ENCODE measurements around the gene GEMIN7.

GEMIN7 gene

GRCh38 chr19:45061965-45062364, 17.1 kb upstream of the GEMIN7 start:
- no peak for DNase-seq (ENCODE audit: low read depth in 3 of 3)

GRCh38 chr19:45063851-45064801, 14.9 kb upstream of the GEMIN7 start:
- no peak for DNase-seq (ENCODE audit: low read depth in 3 of 3)

DNA sequence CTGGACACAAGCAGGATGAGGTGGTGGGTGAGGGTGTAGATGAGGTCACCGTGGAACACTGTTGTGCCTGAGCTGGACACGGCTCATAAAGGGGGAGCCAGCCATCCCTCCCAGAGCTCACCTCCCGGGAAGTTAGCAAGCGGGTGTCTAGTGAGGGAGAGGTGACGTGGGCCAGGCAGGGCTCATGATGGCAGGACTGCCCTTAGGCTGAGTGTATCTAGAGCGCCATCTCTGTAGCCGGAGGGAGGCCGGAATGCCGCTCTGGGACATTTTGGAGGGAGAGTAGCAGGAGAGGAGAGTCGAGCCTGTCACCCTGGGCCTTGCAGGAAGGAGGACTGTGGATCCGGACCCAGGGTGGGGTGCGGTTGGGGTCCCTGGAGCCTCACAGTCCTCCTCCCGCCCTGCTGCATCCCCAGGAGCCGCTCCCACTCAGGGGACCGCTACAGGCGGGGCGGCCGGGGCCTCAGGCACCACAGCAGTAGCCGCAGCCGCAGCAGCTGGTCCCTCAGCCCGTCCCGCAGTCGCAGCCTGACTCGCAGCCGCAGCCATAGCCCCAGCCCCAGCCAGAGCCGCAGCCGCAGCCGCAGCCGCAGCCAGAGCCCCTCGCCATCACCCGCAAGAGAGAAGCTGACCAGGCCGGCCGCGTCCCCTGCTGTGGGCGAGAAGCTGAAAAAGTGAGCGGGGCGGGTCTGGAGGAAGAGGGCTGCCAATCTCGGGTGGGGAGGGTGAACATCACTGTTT, 12.0 kb upstream of the GEMIN7 start:
- DNase-seq (ENCODE audit: low read depth in 3 of 3): no peak

GRCh38 chr19:45068041-45068440, 11.0 kb upstream of the GEMIN7 start:
- DNase-seq (ENCODE audit: low read depth in 3 of 3): no peak

DNA sequence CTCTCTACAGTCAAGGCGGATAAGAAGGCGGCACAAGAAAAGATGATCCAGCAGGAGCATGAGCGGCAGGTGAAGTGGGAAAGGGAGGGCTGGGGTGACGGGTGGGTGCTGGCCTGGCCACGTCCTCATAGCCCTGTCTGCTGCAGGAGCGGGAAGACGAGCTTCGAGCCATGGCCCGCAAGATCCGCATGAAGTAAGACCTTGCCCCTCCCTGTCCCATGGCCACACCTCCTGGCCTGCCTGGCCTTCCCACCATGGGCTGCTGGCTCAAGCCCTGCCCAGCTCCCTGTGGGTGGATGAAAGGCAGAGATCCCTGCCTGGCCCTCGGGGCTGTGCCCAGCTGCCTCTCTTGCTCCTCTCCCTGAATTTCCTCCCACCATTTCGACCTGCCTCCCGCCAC, 10.0 kb upstream of the GEMIN7 start:
- no peak for DNase-seq (ENCODE audit: low read depth in 3 of 3)

DNA sequence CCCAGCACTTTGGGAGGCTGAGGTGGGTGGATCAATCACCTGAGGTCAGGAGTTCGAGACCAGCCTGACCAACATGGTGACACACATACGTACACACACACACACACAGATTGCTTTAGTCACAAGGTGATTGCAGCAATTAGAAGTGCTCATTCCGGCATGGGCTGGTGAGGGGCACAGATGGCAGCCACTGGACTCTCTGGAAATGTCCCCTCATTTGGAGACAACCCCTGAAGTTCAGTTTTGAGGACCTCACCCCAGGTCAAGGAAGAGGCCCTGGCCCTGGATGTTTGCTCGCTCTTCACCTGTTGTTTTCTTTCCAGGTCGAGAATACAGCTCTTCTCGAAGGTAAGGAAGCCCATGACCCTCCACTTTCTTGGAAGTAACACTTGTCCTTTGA, 8.8 kb upstream of the GEMIN7 start:
- no peak for DNase-seq (ENCODE audit: low read depth in 3 of 3)

- DNase-seq (ENCODE audit: low read depth in 3 of 3): no peak
These were observed 8.1 kb upstream of the GEMIN7 start for GRCh38 chr19:45070861-45071544.

DNA sequence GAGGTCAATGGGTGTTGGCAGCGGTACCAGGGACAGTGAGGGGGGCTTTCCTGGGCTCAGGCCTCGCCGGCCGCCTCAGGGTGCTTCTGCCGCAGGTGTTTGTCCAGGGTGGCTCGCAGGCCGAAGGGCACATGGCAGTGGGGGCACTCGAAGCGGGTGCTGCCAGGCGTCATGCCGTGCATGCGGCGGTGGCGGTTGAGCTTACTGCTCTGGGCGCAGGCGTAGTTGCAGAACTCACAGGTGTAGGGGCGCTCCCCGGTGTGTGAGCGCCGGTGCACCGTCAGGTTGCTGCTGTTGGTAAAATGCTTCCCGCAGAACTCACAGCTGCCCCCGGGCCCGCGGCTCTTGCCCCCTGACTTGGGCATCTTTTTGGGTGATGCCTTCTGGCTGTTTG, 7.5 kb upstream of the GEMIN7 start:
- no peak for DNase-seq (ENCODE audit: low read depth in 3 of 3)

DNA sequence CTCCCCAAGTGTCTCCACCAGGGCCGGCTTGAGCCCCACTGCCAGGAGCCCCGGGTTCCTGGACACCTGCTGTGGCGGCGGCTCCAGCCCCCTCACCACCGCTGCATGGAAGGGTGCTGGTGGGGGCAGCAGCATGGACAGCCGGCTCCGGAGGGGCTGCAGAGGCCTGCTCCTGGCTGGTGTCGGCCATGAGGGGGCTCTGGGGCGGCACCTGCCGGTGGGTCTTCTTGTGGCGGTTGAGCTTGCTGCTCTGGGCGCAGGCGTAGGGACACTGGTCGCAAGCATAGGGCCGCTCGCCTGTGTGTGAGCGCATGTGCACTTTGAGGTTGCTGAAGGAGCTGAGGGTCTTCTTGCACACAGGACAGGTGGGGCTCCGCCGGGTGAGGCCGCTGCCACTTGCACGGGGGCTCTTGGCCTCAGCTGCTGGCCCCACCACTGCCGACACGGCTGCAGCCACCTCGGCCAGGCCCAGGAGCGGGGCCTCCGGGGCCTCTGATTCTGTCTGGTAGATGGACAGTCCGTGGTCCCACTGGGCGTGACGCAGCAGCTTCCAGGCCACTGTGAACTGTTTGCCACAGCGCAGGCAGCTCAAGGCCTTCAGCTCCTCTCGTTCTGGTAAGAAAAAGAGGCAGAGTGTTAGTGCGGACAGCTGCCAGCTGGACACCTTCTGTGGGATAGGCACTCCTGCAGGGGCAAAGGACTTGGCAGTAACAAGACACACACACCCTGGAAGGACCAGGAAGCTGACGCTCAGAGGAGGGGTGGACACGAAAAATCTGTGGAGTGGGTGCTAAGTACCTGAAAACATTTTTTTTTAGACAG, 6.9 kb upstream of the GEMIN7 start:
- no peak for DNase-seq (ENCODE audit: low read depth in 3 of 3)

DNA sequence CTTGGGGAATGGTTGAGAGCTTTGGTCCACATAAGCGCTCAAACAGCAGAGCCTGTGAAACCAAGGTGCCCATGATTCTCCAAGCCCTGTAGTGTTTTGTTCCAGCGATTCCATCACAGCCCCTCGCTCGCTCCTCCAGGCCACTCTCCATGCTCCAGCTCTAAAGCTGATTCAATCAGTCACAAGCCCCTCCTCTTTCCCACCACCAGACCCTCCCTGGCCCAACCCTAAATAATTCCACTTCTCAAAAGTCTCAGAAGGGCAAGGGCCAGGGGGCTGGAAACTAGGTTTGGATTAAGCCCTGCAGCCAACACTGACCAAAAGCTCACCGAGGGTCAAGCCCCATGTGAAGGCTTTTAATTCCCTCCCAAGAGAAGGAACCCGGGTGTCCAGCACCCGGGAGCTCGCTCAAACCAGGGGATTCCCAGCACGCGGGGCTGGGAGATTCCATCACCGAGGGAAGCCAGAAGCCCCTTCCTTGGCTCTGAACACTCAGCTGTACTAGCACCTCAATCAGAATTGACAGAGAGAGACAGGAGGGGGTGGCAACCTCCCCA, 4.2 kb upstream of the GEMIN7 start:
- no peak for DNase-seq (ENCODE audit: low read depth in 3 of 3)

DNA sequence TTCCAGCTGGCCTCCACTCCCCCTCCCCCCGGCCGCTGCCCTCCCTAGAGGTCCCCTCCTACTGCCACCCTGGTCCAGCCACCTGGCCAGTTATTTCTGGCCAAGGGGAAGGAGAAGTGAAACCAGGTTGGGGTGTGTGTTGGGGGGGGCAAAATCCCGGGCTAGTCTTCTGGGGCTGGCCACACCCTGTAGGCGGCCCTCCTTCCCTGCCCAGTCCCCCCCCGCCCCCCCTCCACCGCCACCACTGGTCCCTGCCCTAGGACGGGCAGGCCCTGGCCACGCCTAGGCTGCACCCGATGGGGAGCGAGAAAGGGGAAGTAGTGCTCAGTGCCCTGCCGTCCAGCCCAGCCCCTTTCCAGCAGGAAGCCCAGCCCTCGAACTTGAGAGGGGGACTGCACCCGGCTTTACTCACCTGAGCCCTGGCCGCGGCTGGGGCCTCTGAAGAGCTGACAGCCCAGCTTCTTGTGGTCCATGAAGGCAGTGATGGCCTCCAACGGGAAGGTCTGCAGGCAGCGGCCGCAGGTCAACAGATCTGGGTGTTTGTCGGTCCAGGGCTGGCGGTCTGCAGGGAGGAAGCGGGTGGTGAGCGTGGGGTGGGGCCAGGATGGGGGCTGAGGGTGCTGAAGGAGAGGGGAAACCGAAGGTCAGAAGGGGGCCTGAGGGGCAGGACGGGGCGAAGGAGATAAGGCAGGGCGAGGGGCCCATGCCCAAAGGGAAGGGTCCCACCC, 3.6 kb upstream of the GEMIN7 start:
- DNase-seq (ENCODE audit: low read depth in 3 of 3): peak in 1 of 3 donors; percentile 34

DNA sequence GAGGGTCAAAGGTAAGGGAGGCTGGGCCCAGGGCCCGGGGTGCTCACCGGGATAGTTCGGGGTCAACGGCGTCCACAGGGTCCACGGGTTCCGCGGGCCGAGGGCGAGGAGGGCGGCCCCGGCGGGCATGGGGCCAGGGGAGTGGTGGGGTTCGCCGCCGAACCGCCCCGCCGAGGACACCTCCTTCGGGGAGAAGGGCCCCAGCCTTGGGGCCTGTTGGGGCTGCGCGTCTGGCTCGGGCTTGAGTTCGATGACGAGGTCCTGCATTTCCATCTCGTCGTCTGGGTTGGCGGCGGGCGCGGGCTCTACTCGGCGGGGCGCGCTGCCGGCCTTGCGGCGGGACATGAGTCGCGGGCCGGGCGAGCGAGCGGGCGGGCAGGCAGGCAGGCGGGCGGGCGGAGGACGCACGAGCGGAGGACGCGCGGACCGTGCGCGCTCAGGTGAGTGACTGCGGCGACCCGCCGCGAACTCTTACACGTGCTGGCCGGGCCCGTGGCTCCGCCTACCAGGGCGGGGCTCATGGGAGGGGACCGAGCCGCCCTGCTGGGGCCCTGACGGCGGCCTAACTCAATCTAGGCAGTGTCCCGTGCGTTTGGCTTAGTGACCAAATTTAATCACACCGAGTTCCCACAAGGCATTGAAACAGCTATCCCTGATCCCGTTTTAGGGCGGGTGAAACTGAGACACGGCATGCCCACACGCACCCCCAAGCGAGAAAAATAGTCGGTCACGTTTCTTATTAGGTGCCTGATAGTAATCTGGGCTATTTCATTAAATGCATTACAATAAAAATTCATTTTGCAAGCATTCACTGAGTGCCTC, 2.8 kb upstream of the GEMIN7 start, which contains the start of gene ZNF296:
Gene ZNF296, minus strand, starts transcription at position 450 of the 822 bp plus-strand sequence. Its CDS starts 105 bp downstream, at position 345.
- peak; percentile 58 to 78 (median 72) for DNase-seq (ENCODE audit: low read depth in 3 of 3)

- DNase-seq (ENCODE audit: low read depth in 3 of 3): no peak
These were observed 2.0 kb upstream of the GEMIN7 start for GRCh38 chr19:45076851-45077730.

- no peak for DNase-seq (ENCODE audit: low read depth in 3 of 3)
These were observed 534 bp upstream of the GEMIN7 start for GRCh38 chr19:45078390-45079062.

DNA sequence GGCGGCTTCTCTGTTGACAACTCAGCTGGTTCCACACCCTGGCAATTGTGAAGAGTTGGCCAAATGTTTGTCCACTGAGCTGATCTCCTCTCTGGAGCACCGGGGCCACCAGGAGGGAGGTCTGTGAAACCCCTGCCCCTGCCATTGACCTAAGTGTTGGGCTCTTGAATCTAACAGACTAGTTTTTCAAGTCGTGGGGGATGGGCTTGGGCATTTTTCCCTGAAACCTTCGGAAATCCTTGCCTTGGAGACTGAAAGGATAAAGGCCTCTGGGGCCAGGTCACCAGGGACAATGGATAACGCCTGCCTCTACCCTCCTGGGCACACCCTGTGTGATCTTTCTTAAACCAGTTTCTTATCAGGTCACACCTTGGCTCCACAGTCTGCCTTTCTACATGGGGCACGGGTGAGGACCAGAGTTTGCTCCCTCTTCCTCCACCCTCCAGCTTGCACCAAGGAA, 881 bp downstream of the GEMIN7 start:
- DNase-seq (ENCODE audit: low read depth in 3 of 3): no peak

DNA sequence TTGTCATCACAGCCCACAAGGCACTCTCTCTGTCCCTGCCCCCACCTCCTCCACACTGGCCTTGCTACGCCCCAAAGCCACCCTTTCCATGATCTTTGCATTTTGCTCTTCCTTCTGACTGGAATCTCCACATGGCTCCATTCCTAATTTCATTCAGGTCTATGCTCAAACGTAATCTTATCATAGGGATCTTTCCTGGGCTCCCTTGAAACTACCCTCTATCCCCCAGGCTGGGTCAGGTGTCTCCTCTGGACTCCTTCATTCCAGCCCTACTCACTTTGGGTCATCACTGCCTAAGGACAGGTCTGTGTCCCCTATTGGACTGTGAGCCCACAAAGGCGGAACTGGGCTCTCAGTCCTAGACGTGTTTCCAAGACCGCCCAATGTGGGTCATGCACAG, 3.1 kb downstream of the GEMIN7 start:
- no peak for DNase-seq (ENCODE audit: low read depth in 3 of 3)

DNA sequence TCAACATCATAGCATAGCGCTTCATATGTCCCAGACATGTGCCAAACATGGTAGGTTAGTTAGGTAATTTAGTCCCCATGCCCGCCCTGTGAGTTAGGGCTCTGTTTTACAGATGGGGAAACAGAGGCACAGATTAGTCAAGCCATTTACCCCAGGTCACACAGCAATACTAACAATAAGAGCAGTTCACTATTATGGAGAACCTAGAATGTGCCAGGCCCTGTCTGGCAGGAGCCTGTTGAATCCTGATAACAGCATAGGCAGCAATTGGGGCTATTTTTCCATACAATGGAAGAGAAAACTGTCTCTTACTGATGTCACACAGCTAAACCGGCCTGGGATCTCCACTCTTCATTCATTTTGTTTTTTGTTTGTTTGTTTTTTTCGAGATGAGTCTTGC, 7.4 kb downstream of the GEMIN7 start:
- DNase-seq (ENCODE audit: low read depth in 3 of 3): no peak

DNA sequence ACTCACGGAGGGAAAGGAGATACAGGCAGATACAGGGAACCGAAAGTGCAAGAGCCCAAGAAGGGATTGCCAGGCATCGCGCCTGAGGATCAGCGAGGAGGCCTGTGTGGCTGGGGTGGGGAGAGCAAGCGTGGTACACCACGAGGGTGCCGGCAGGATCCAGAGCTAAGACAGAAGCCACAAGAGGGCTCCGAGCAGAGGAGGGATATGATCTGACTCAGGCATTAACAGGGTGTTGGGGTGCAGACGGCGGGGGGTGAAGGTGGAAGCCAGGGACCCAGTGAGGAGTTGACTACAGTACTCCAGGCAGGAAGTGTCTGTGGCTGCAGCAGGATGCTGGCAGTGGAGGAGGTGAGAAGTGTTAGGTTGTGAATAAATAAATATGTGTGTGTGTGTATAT, 8.5 kb downstream of the GEMIN7 start:
- peak in 1 of 3 donors; percentile 26 for DNase-seq (ENCODE audit: low read depth in 3 of 3)
